ENCODE results near the gene ZDHHC7.

ZDHHC7 gene

DNA sequence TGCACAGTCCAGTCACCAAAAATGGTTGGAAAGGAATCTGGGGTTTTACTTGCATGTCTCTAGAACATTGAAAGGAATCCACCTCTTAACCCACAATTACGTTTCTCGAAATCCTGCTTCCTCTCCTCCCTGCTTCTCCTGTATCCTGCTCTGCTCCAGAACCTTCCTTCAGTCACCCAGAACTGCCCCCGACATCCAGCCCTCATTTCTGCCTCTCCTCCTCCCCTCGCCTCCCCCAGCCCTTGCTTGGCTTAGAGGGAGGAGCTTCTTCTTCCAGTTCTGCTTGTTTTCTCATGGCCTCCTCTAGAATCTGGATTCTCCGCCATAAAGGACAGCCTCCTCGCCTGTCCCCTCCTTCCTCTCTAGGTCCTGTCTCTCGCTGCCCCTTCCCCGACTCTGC, 48.3 kb downstream of the ZDHHC7 start:
- no peak for DNase-seq (ENCODE audit: extremely low read depth, low read depth)
- TF ChIP-seq CTCF (IDR thresholded peaks at IDR 0.05; ENCODE audit: low read depth, low read length) = no peak

GRCh38 chr16:84960942-84961341, 50.4 kb downstream of the ZDHHC7 start:
- DNase-seq (ENCODE audit: extremely low read depth, low read depth) = no peak

DNA sequence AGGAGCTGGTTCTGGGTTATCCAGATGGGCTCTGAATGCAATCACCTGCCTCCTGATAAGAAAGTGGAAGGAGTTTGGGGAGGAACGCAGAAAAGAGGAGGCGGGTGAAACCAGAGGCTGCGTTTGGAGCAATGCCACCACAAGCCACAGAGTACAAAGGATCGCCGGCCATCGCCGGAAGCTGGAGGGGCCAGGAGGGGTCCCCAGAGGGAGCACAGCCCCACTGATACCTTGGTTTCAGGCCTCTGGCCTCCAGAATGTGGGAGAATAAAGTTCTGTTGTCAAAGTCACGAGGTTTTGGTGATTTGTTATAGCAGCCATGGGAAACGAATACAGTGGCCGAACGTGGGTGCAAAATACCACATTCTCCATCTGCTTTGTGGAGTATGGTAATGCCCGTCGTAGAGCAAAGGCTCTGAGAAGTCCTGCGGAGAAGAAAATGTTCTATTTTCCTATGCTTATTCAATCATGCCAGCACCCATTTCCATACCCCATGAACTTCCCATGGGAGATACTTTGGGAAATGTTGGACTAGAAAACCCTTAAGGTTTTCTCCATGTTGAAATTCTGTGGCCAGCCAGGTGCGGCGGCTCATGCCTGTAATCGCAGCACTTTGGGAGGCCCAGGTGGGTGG, 51.4 kb downstream of the ZDHHC7 start:
- DNase-seq (ENCODE audit: extremely low read depth, low read depth) = no peak
- no peak for TF ChIP-seq CTCF (IDR thresholded peaks at IDR 0.05; ENCODE audit: low read depth, low read length)

More at GRCh38 chr16:84960942-84961341, 50.4 kb downstream of the ZDHHC7 start:
- no peak for TF ChIP-seq CTCF (IDR thresholded peaks at IDR 0.05; ENCODE audit: low read depth, low read length)

GRCh38 chr16:84959045-84959576, 52.2 kb downstream of the ZDHHC7 start:
- TF ChIP-seq CTCF (IDR thresholded peaks at IDR 0.05; ENCODE audit: low read depth, low read length) = peak; percentile 4
- no peak for DNase-seq (ENCODE audit: extremely low read depth, low read depth)

- DNase-seq (ENCODE audit: extremely low read depth, low read depth) = no peak
- TF ChIP-seq CTCF (IDR thresholded peaks at IDR 0.05; ENCODE audit: low read depth, low read length) = no peak
Measured at GRCh38 chr16:84957792-84958191, 53.5 kb downstream of the ZDHHC7 start.

GRCh38 chr16:84957192-84957591, 54.1 kb downstream of the ZDHHC7 start:
- TF ChIP-seq CTCF (IDR thresholded peaks at IDR 0.05; ENCODE audit: low read depth, low read length) = no peak
- DNase-seq (ENCODE audit: extremely low read depth, low read depth) = no peak

GRCh38 chr16:84955427-84955826, 55.9 kb downstream of the ZDHHC7 start:
- TF ChIP-seq CTCF (IDR thresholded peaks at IDR 0.05; ENCODE audit: low read depth, low read length) = no peak
- no peak for DNase-seq (ENCODE audit: extremely low read depth, low read depth)
